Adrenal gland (tissue), 12 donors: ENCODE measurements around the gene NRP1. TPM values are rescaled to one million over a fixed set of nuclear protein-coding genes. Genes with fewer than 3 reads are reported as not detected.
A peak's percentile ranks its signal among the peaks of the same experiment; 100 is the strongest.

ENCODE experiments used
- DNase-seq, 7 donors: peaks; one replicate each; pipeline ENCODE4 v3.0.0-alpha.2; 2019 to 2020
- H3K27ac ChIP-seq, 5 donors: fragments of 200-600 bp; sonication (generic) in 4 of 5; 1 replicate in 3 of 5; 2 replicates in 2 of 5; pipeline versions ENCODE4 v1.5.1 to v1.8.0; 2016 to 2020; ENCODE audit warnings: mild to moderate bottlenecking in 1 of 5
- H3K27me3 ChIP-seq: fragments of 200-600 bp; 2 replicates; pipeline ENCODE4 v1.8.0; 2021
- H3K36me3 ChIP-seq, 2 donors: fragments of 200-600 bp; replicated peaks in 1 of 2; 1 replicate in 1 of 2; 2 replicates in 1 of 2; pipeline versions ENCODE4 v1.5.1 to v1.8.0; 2018 to 2022
- H3K4me1 ChIP-seq, 2 donors: fragments of 200-600 bp; replicated peaks in 1 of 2; 1 replicate in 1 of 2; 2 replicates in 1 of 2; pipeline versions ENCODE4 v1.5.1 to v1.8.0; 2018 to 2021
- H3K4me3 ChIP-seq, 4 donors: fragments of 200-600 bp; sonication (generic) in 3 of 4; one replicate each; pipeline ENCODE4 v1.5.1; 2016 to 2018
- H3K9me3 ChIP-seq, 3 donors: fragments of 200-600 bp; sonication (generic) in 1 of 3; replicated peaks in 1 of 3; 1 replicate in 2 of 3; 2 replicates in 1 of 3; pipeline versions ENCODE4 v1.5.1 to v1.8.0; 2016 to 2021
- POLR2A ChIP-seq, 2 donors: fragments of 450-650 bp; IDR thresholded peaks; one replicate each; pipeline ENCODE4 v1.6.1; 2017; ENCODE audit warnings: antibody characterized with exemption in 2 of 2, mild to moderate bottlenecking in 2 of 2, moderate library complexity in 1 of 2
- WGBS, 4 donors: extraction: QIAGEN DNeasy Blood & Tissue Kit in 2 of 4; methylation state at CpG; one replicate each; pipeline versions ENCODE4 v1.1.5 to v1.1.7; 2013 to 2017; 5-methylcytosine and 5-hydroxymethylcytosine counted together
- intact Hi-C, 2 donors: fragments of 100-400 bp; cut with DNase I; formaldehyde crosslinking; loops; one replicate each; pipeline versions ENCODE4 v1.14.1 to v1.15.0; 2022 to 2023
- polyA plus RNA-seq, 3 donors: library from polyadenylated mRNA; stranded (reverse); fragments of 200-250 nt in 2 of 3; fragments of 350-450 nt in 1 of 3; fragmentation: Illumina TruSeq in 1 of 3; extraction: RNeasy Lipid Tissue Mini Kit (QIAGEN cat#74804) in 1 of 3; gene quantifications; one replicate each; pipeline ENCODE4 v1.2.3, GENCODE V29; 2013 to 2014
- total RNA-seq, 9 donors: library from RNA; depleted of rRNA in 4 of 9; stranded (reverse); fragments of >200 nt in 4 of 9; fragments of 120-200 nt in 1 of 9; fragmentation: NEBNext Ultra II Directional in 1 of 9; extraction: Animal tissue kit (Norgen Biotek cat#: 25700) in 1 of 9; gene quantifications; one replicate each; pipeline versions ENCODE4 v1.1.0 to v1.2.4, GENCODE V29; 2013 to 2023
- TF ChIP-seq, protein P1 (sequence below), 6 experiments: fragments of 450-650 bp in 4 of 6; fragments of 200-600 bp in 2 of 6; sonication (generic) in 1 of 6; IDR thresholded peaks; 1 replicate in 5 of 6; 2 replicates in 1 of 6; pipeline versions ENCODE4 v1.5.1 to v1.8.0; 2016 to 2021; ENCODE audit warnings: antibody characterized with exemption in 6 of 6, mild to moderate bottlenecking in 2 of 6, moderate library complexity in 1 of 6
- donor health status: healthy with polysubstance abuse.
- donor health status: Bipolar disorder and iron deficiency.
- donor health status: DM: yes; HTN: yes; CAD: no.
- donor health status: DM: no; HTN: no; CAD: no.
- donor health status: DM: no; HTN: no; CAD: no.
- donor health status: DM: yes; HTN: yes; CAD: no.

Gene NRP1
- total and polyA plus RNA-seq, 12 donors: 20.2 to 151 (median 92.1) TPM

DNA sequence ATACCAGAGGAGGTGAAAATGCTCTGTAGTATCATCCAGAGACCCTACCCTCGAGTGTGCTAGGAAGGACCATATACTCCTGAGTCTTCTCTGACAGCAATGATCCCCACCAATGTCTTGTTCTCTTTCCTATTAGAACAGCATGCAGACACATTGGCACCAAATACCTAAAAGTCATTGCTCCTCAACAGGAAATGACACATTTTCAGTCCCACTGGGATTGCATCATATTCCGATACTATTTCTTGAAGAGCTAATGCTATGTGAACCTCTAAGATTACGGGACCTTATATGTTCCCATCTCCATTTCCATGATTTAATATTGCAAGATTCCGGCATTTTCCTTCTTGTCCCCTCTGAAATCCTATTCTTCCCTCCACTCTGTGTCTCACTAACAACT lies 177.4 kb downstream of the NRP1 start:
- intact Hi-C loops: no loop called here
- Histone ChIP-seq H3K27me3 (no peaks in the 10 kb centered on the region), H3K27ac (no peak overlapping the region), H3K36me3 (no peaks in the 10 kb centered on the region), H3K4me3 (no peak overlapping the region), H3K4me1 (no peaks in the 10 kb centered on the region), H3K9me3 (no peaks in the 10 kb centered on the region)
- WGBS, 4 donors: 77 to 81% (median 79%) methylated on average over 4 of the region's 4 CpGs
- TF ChIP-seq POLR2A (IDR thresholded peaks at IDR 0.05): no peak
- TF ChIP-seq, protein P1, sequence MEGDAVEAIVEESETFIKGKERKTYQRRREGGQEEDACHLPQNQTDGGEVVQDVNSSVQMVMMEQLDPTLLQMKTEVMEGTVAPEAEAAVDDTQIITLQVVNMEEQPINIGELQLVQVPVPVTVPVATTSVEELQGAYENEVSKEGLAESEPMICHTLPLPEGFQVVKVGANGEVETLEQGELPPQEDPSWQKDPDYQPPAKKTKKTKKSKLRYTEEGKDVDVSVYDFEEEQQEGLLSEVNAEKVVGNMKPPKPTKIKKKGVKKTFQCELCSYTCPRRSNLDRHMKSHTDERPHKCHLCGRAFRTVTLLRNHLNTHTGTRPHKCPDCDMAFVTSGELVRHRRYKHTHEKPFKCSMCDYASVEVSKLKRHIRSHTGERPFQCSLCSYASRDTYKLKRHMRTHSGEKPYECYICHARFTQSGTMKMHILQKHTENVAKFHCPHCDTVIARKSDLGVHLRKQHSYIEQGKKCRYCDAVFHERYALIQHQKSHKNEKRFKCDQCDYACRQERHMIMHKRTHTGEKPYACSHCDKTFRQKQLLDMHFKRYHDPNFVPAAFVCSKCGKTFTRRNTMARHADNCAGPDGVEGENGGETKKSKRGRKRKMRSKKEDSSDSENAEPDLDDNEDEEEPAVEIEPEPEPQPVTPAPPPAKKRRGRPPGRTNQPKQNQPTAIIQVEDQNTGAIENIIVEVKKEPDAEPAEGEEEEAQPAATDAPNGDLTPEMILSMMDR (IDR thresholded peaks at IDR 0.05): no peak
- no peak for DNase-seq

DNA sequence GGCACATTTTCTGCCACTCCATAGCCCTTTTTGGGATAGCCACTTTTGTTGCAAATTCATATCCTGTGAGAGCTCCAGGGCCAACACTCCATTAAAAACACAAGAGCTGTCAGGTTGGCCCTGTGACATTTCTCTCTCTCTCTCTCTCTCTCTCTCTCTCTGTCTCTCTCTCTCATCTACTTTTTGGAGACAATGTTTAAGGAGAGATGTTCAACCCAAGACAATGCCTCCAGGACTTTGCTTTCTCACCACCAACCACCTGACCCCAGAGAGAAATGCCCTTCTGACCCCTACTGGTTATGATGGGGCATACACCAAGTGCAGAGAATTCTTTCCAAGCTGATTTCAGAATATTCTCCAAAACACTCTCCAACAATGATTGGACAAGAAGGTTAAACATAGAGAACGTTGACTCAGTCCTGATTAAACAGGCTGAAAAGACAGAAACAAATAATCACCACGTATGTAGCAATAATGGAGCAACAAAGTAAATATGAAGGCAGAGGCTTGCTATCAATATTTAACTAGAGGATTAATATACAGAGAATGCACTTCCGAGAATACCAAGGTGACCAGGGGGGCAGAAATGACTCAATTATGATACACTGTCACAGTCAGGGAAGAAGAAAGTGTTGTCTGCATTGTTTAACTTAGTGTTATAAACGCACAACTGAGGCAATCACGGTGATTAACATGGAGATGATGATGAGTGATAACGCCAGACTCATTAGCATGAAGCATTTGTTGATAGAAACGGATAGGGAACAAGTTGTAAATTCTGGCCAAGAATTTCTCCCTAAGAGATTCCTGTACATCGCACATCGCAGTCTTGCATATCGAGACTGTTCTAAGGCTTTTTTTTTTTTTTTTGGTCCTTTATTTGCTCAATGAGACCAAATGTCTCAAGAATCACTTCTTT lies 178.5 kb downstream of the NRP1 start:
- H3K27ac ChIP-seq: peak overlapping the region in 1 of 5 donors; percentile 19
- H3K4me1 ChIP-seq: peaks cover 0 to 5% of the 10 kb centered on the region in 2 donors
- TF ChIP-seq POLR2A (IDR thresholded peaks at IDR 0.05): no peak
- TF ChIP-seq, protein P1 (IDR thresholded peaks at IDR 0.05): peak; percentile 18 to 48 (median 42)
- intact Hi-C loops: no loop called here
- H3K36me3 ChIP-seq: no peaks in the 10 kb centered on the region
- H3K27me3 ChIP-seq: no peaks in the 10 kb centered on the region
- WGBS, 4 donors: 62 to 72% (median 70%) methylated on average over 10 of the region's 10 CpGs
- DNase-seq: peak in 2 of 7 donors; percentile 13 to 17
- no peak overlapping the region for H3K4me3 ChIP-seq
- no peaks in the 10 kb centered on the region for H3K9me3 ChIP-seq

DNA sequence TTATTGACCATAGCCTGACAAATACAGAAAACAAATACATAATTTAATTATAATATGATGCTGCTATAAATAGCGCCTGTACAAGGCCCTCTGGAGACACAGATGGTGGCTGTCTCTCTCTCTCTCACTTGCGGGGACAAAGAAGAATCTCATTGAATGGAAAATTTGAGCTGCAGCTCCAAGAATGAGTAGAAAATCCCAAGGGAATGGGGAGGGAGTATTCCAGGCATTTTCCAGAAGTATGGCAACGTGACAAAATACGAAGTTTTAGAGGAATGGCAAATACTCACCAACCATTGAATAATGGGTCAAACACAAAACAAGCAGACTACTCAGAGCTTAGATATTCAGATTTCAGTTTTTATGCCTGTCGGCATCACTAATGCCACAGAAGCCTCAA lies 179.9 kb downstream of the NRP1 start:
- TF ChIP-seq, protein P1 (IDR thresholded peaks at IDR 0.05): no peak
- TF ChIP-seq POLR2A (IDR thresholded peaks at IDR 0.05): no peak
- no peaks in the 10 kb centered on the region for H3K9me3 ChIP-seq

DNA sequence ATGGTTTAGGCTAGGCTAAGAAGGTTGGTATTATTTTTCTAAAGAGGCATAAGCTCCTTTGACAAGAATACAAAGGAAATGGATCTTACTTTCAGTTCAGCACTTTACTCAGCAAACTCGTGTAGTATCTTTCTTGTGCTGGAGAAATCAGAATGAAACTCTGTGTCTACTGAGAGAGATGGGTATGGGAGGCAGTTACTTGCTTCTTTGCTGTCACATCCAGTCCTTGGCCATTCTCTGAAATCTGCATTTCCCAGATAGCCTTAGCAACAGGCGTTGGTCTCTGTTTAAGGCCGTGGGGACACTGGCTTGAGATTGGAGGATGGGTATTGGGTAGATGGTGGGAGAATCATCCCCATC lies 180.5 kb downstream of the NRP1 start:
- no peaks in the 10 kb centered on the region for H3K27me3 ChIP-seq
- DNase-seq: no peak
- no peak overlapping the region for H3K4me3 ChIP-seq
- TF ChIP-seq POLR2A (IDR thresholded peaks at IDR 0.05): no peak
- TF ChIP-seq, protein P1 (IDR thresholded peaks at IDR 0.05): no peak
- no peaks in the 10 kb centered on the region for H3K9me3 ChIP-seq
- intact Hi-C loops: no loop called here
- peaks cover 0 to 5% of the 10 kb centered on the region in 2 donors for H3K4me1 ChIP-seq
- no peaks in the 10 kb centered on the region for H3K36me3 ChIP-seq
- 73 to 84% (median 77%) methylated on average over 3 of the region's 3 CpGs for WGBS, 4 donors
- H3K27ac ChIP-seq: peak overlapping the region in 2 of 5 donors; percentile 55 to 62

More for the DNA sequence above, 179.9 kb downstream of the NRP1 start:
- intact Hi-C loops: no loop called here
- H3K27me3 ChIP-seq: no peaks in the 10 kb centered on the region
- peak overlapping the region in 2 of 5 donors; percentile 53 to 62 for H3K27ac ChIP-seq
- no peak overlapping the region for H3K4me3 ChIP-seq
- no peaks in the 10 kb centered on the region for H3K36me3 ChIP-seq
- WGBS, 4 donors: 76 to 83% (median 82%) methylated on average over 5 of the region's 5 CpGs
- H3K4me1 ChIP-seq: peaks cover 0 to 5% of the 10 kb centered on the region in 2 donors
- no peak for DNase-seq
